MM.1S (cell line): Measurements from ENCODE around the gene CCDC171.

Experiments
- DNase-seq: peaks from one replicate; pipeline ENCODE4 v3.0.0-alpha.2; 2015
- H2AFZ ChIP-seq: fragments of 300-600 bp; sonication (generic); 2 replicates; pipeline ENCODE4 v1.6.0; 2016; ENCODE audit warnings: antibody characterized with exemption, low read length
- H3F3A ChIP-seq: fragments of 300-600 bp; sonication (generic); 2 replicates; pipeline ENCODE4 v1.6.1; 2016; ENCODE audit warnings: mild to moderate bottlenecking, antibody characterized with exemption, low read length, moderate library complexity, mixed read lengths; ENCODE audit not compliant: insufficient read depth
- H3K27ac ChIP-seq: fragments of 300-600 bp; sonication (generic); 2 replicates; pipeline ENCODE4 v1.5.1; 2016; ENCODE audit warnings: mild to moderate bottlenecking, low read length
- H3K27me3 ChIP-seq: fragments of 300-600 bp; sonication (generic); replicated peaks from 2 replicates; pipeline ENCODE4 v1.6.0; 2016; ENCODE audit warnings: low read length; ENCODE audit not compliant: insufficient read depth
- H3K36me3 ChIP-seq: fragments of 300-600 bp; sonication (generic); replicated peaks from 2 replicates; pipeline ENCODE4 v1.6.1; 2016; ENCODE audit warnings: mild to moderate bottlenecking, low read length, mixed read lengths; ENCODE audit not compliant: insufficient read depth
- H3K4me1 ChIP-seq: fragments of 300-600 bp; sonication (generic); 2 replicates; pipeline ENCODE4 v1.6.1; 2016; ENCODE audit warnings: low read length, mixed read lengths
- H3K4me2 ChIP-seq: fragments of 300-600 bp; sonication (generic); 2 replicates; pipeline ENCODE4 v1.6.0; 2016; ENCODE audit warnings: low read depth, low read length
- H3K4me3 ChIP-seq: fragments of 300-600 bp; sonication (generic); 2 replicates; pipeline ENCODE4 v1.5.1; 2016; ENCODE audit warnings: low read length, mixed read lengths
- H3K79me2 ChIP-seq: fragments of 300-600 bp; sonication (generic); 2 replicates; pipeline ENCODE4 v1.6.1; 2016; ENCODE audit warnings: mixed run types, low read length, mixed read lengths
- H3K9ac ChIP-seq: fragments of 300-600 bp; sonication (generic); 2 replicates; pipeline ENCODE4 v1.6.1; 2016; ENCODE audit warnings: low read length, mixed read lengths
- H3K9me2 ChIP-seq: fragments of 300-600 bp; sonication (generic); replicated peaks from 2 replicates; pipeline ENCODE4 v1.6.1; 2016; ENCODE audit warnings: mild to moderate bottlenecking, low read length, mixed read lengths; ENCODE audit not compliant: insufficient read depth
- H3K9me3 ChIP-seq: fragments of 300-600 bp; sonication (generic); replicated peaks from 2 replicates; pipeline ENCODE4 v1.6.1; 2016; ENCODE audit warnings: mild to moderate bottlenecking, low read length, mixed read lengths; ENCODE audit not compliant: insufficient read depth
- H4K20me1 ChIP-seq: fragments of 300-600 bp; sonication (generic); 2 replicates; pipeline ENCODE4 v1.6.1; 2016; ENCODE audit warnings: mild to moderate bottlenecking, low read length, moderate library complexity, mixed read lengths; ENCODE audit not compliant: insufficient read depth
- EZH2 ChIP-seq: fragments of 300-600 bp; sonication (generic); optimal IDR thresholded peaks from 2 replicates; pipeline ENCODE3; 2017; ENCODE audit warnings: low read depth, mild to moderate bottlenecking, antibody characterized with exemption, low read length, mixed read lengths
- EZH2phosphoT487 ChIP-seq: fragments of 300-600 bp; sonication (generic); IDR thresholded peaks from 2 replicates; pipeline ENCODE4 v1.6.1; 2018; ENCODE audit warnings: antibody characterized with exemption, low read length
- TF ChIP-seq, protein P1 (sequence below): fragments of 300-600 bp; sonication (generic); IDR thresholded peaks from 2 replicates; pipeline ENCODE4 v1.5.1; 2016; ENCODE audit warnings: antibody characterized with exemption, low read length, mixed read lengths

CCDC171 gene

DNA sequence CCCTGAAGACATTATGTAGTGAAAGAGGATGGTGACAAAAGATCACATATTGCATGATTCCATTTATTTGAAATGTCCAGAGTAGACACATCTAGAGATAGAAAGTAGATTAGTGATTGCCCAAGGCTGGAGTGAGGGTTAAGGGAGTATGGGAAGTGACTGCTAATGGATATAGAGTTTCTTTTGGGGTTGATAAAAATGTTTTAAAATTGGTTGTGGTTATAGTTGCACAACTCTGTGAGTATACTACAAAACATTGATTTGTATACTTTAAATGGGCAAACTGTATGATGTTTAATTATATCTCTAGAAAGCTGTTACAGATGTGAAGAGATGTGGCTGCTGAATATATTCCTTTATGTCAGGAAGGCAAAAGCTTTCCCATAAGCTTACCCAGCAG lies 202.8 kb downstream of the CCDC171 start:
- Histone ChIP-seq H3F3A (no peaks in the 10 kb centered on the region), H3K27ac (no peak overlapping the region), H3K9ac (no peak overlapping the region), H3K4me2 (no peak overlapping the region), H3K79me2 (no peaks in the 10 kb centered on the region), H3K4me1 (no peaks in the 10 kb centered on the region), H3K9me3 (no peaks in the 10 kb centered on the region), H3K36me3 (no peaks in the 10 kb centered on the region), H3K9me2 (no peaks in the 10 kb centered on the region), H4K20me1 (no peaks in the 10 kb centered on the region), H2AFZ (no peak overlapping the region), H3K4me3 (no peak overlapping the region), H3K27me3 (no peaks in the 10 kb centered on the region)
- DNase-seq, result no peak
- TF ChIP-seq EZH2 (no peak), EZH2phosphoT487 (no peak)
- TF ChIP-seq, protein P1, sequence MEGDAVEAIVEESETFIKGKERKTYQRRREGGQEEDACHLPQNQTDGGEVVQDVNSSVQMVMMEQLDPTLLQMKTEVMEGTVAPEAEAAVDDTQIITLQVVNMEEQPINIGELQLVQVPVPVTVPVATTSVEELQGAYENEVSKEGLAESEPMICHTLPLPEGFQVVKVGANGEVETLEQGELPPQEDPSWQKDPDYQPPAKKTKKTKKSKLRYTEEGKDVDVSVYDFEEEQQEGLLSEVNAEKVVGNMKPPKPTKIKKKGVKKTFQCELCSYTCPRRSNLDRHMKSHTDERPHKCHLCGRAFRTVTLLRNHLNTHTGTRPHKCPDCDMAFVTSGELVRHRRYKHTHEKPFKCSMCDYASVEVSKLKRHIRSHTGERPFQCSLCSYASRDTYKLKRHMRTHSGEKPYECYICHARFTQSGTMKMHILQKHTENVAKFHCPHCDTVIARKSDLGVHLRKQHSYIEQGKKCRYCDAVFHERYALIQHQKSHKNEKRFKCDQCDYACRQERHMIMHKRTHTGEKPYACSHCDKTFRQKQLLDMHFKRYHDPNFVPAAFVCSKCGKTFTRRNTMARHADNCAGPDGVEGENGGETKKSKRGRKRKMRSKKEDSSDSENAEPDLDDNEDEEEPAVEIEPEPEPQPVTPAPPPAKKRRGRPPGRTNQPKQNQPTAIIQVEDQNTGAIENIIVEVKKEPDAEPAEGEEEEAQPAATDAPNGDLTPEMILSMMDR, result no peak

DNA sequence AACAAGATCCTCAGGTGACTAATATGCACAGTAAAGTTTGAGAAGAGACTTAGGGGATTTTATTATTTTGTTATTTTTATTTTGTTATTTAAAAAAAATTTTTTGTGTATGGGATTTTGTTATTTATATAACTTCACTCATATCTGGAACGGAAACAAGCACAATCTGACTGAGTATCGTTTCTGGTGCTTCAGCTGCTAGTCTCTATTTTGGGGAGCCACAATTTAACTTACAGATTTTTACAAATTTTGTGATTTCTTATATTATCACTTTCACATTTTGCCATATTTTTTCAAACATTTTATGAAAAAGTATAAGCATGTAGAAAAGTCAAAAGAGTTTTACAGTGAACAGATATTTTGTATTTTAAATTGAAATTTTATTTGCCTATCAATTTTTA lies 208.7 kb downstream of the CCDC171 start:
- Histone ChIP-seq H3K9me3 (no peaks in the 10 kb centered on the region), H3K27ac (no peak overlapping the region), H2AFZ (no peak overlapping the region), H3K9me2 (no peaks in the 10 kb centered on the region), H3K4me2 (no peak overlapping the region), H3F3A (no peaks in the 10 kb centered on the region), H3K79me2 (no peaks in the 10 kb centered on the region), H3K9ac (no peak overlapping the region), H3K4me1 (no peaks in the 10 kb centered on the region), H4K20me1 (no peaks in the 10 kb centered on the region), H3K27me3 (no peaks in the 10 kb centered on the region), H3K36me3 (no peaks in the 10 kb centered on the region), H3K4me3 (no peak overlapping the region)
- no peak for DNase-seq
- TF ChIP-seq EZH2 (no peak), EZH2phosphoT487 (no peak)
- TF ChIP-seq, protein P1, result no peak

DNA sequence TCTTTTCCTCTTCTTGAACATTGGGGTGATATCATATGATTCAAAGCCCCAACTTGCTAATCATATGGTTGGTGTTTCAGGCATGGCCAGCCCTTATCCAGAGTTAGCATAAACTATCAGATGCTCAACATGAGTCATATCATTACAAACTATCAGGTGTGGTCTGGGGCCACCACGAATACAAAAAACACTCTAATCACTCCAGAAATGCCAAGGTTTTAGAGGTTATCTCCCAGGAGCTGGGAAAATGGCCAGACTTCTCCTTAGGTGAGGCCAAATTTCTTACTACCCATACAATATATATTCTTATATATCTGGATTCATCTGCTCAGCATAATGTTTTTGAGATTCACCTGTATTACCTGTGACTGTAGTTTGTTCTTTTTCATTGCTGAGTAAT lies 210.5 kb downstream of the CCDC171 start:
- Histone ChIP-seq H3K4me2 (no peak overlapping the region), H3K27ac (no peak overlapping the region), H4K20me1 (no peaks in the 10 kb centered on the region), H2AFZ (no peak overlapping the region), H3K79me2 (no peaks in the 10 kb centered on the region), H3K4me1 (no peaks in the 10 kb centered on the region), H3K9me2 (no peaks in the 10 kb centered on the region), H3F3A (no peaks in the 10 kb centered on the region), H3K4me3 (no peak overlapping the region), H3K9me3 (no peaks in the 10 kb centered on the region), H3K36me3 (no peaks in the 10 kb centered on the region), H3K9ac (no peak overlapping the region), H3K27me3 (no peaks in the 10 kb centered on the region)
- DNase-seq, result no peak
- TF ChIP-seq EZH2 (no peak), EZH2phosphoT487 (no peak)
- TF ChIP-seq, protein P1, result no peak
